MM.1S (cell line): ENCODE data around the gene TTC33.

Source experiments
- DNase-seq: peaks from one replicate; pipeline ENCODE4 v3.0.0-alpha.2; 2015
- H2AFZ ChIP-seq: fragments of 300-600 bp; sonication (generic); 2 replicates; pipeline ENCODE4 v1.6.0; 2016; ENCODE audit warnings: antibody characterized with exemption, low read length
- H3F3A ChIP-seq: fragments of 300-600 bp; sonication (generic); 2 replicates; pipeline ENCODE4 v1.6.1; 2016; ENCODE audit warnings: mild to moderate bottlenecking, antibody characterized with exemption, low read length, moderate library complexity, mixed read lengths; ENCODE audit not compliant: insufficient read depth
- H3K27ac ChIP-seq: fragments of 300-600 bp; sonication (generic); 2 replicates; pipeline ENCODE4 v1.5.1; 2016; ENCODE audit warnings: mild to moderate bottlenecking, low read length
- H3K27me3 ChIP-seq: fragments of 300-600 bp; sonication (generic); replicated peaks from 2 replicates; pipeline ENCODE4 v1.6.0; 2016; ENCODE audit warnings: low read length; ENCODE audit not compliant: insufficient read depth
- H3K36me3 ChIP-seq: fragments of 300-600 bp; sonication (generic); replicated peaks from 2 replicates; pipeline ENCODE4 v1.6.1; 2016; ENCODE audit warnings: mild to moderate bottlenecking, low read length, mixed read lengths; ENCODE audit not compliant: insufficient read depth
- H3K4me1 ChIP-seq: fragments of 300-600 bp; sonication (generic); 2 replicates; pipeline ENCODE4 v1.6.1; 2016; ENCODE audit warnings: low read length, mixed read lengths
- H3K4me2 ChIP-seq: fragments of 300-600 bp; sonication (generic); 2 replicates; pipeline ENCODE4 v1.6.0; 2016; ENCODE audit warnings: low read depth, low read length
- H3K4me3 ChIP-seq: fragments of 300-600 bp; sonication (generic); 2 replicates; pipeline ENCODE4 v1.5.1; 2016; ENCODE audit warnings: low read length, mixed read lengths
- H3K79me2 ChIP-seq: fragments of 300-600 bp; sonication (generic); 2 replicates; pipeline ENCODE4 v1.6.1; 2016; ENCODE audit warnings: mixed run types, low read length, mixed read lengths
- H3K9ac ChIP-seq: fragments of 300-600 bp; sonication (generic); 2 replicates; pipeline ENCODE4 v1.6.1; 2016; ENCODE audit warnings: low read length, mixed read lengths
- H3K9me2 ChIP-seq: fragments of 300-600 bp; sonication (generic); replicated peaks from 2 replicates; pipeline ENCODE4 v1.6.1; 2016; ENCODE audit warnings: mild to moderate bottlenecking, low read length, mixed read lengths; ENCODE audit not compliant: insufficient read depth
- H3K9me3 ChIP-seq: fragments of 300-600 bp; sonication (generic); replicated peaks from 2 replicates; pipeline ENCODE4 v1.6.1; 2016; ENCODE audit warnings: mild to moderate bottlenecking, low read length, mixed read lengths; ENCODE audit not compliant: insufficient read depth
- H4K20me1 ChIP-seq: fragments of 300-600 bp; sonication (generic); 2 replicates; pipeline ENCODE4 v1.6.1; 2016; ENCODE audit warnings: mild to moderate bottlenecking, low read length, moderate library complexity, mixed read lengths; ENCODE audit not compliant: insufficient read depth
- CTCF ChIP-seq: fragments of 300-600 bp; sonication (generic); IDR thresholded peaks from 2 replicates; pipeline ENCODE4 v1.5.1; 2016; ENCODE audit warnings: antibody characterized with exemption, low read length, mixed read lengths
- EZH2 ChIP-seq: fragments of 300-600 bp; sonication (generic); optimal IDR thresholded peaks from 2 replicates; pipeline ENCODE3; 2017; ENCODE audit warnings: low read depth, mild to moderate bottlenecking, antibody characterized with exemption, low read length, mixed read lengths
- EZH2phosphoT487 ChIP-seq: fragments of 300-600 bp; sonication (generic); IDR thresholded peaks from 2 replicates; pipeline ENCODE4 v1.6.1; 2018; ENCODE audit warnings: antibody characterized with exemption, low read length

TTC33 gene

DNA sequence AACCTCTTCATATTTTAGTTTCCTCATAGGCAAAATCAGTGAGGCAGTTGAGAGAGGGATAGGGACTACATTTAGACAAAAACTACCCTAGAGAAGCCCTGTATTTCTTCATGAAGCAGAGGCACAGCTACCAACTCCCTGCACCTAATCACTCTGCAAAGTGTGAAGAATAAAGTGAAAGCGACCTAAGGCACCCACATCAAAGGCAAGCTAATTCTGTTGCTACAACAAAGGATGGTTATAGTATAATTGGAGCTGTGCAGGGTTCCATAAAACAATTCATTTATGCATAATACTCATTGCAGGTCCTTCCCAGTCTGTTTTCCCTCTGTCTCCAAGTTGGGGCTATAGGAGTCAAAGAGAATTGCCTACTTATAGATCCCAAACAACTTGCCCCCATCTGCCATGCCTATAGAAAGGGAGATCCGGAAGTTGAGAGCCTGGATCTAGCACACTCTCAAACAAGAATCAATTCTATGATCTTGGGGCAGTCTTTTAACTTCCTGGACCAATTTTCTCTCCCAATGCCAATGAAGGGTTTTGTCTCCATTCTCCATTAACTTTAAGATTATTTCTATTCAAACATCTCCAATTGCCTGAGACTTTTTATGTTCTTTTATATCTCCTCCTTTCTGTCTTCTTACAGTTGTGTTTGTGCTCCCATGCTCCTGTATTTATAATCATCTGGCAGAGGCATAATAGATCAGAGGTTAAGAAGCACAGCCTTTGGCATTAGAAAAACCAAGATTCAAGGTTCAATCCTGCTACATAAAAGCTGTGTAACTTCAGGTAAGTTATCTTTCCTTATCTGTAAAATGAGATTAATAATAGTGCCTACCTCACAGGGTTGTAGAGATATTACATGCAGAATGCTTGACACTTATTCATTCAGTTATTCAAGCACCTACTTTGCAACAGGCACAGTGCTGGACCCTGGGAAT lies 132.0 kb downstream of the TTC33 start:
- Histone ChIP-seq H3K9ac (no peak overlapping the region), H3K27me3 (no peaks in the 10 kb centered on the region), H3F3A (no peaks in the 10 kb centered on the region), H3K79me2 (no peaks in the 10 kb centered on the region), H3K4me2 (no peak overlapping the region), H3K9me2 (no peaks in the 10 kb centered on the region), H3K9me3 (no peaks in the 10 kb centered on the region), H3K27ac (no peak overlapping the region), H3K4me3 (no peak overlapping the region), H3K36me3 (no peaks in the 10 kb centered on the region), H4K20me1 (no peaks in the 10 kb centered on the region), H3K4me1 (no peaks in the 10 kb centered on the region), H2AFZ (no peak overlapping the region)
- TF ChIP-seq CTCF (no peak), EZH2phosphoT487 (no peak), EZH2 (no peak)
- DNase-seq: no peak

- H3K4me1 ChIP-seq: no peaks in the 10 kb centered on the region
- no peak for TF ChIP-seq CTCF
- no peak for TF ChIP-seq EZH2phosphoT487
- TF ChIP-seq EZH2: no peak
Observed at GRCh38 chr5:40622463-40623252, 133.1 kb downstream of the TTC33 start.

GRCh38 chr5:40619421-40619820 lies 136.3 kb downstream of the TTC33 start:
- no peaks in the 10 kb centered on the region for H3K27me3 ChIP-seq
- no peak overlapping the region for H3K27ac ChIP-seq
- no peaks in the 10 kb centered on the region for H3K9me2 ChIP-seq
- no peaks in the 10 kb centered on the region for H3K9me3 ChIP-seq
- no peak overlapping the region for H3K9ac ChIP-seq
- no peaks in the 10 kb centered on the region for H3K4me1 ChIP-seq
- DNase-seq: no peak
- no peak overlapping the region for H3K4me2 ChIP-seq
- TF ChIP-seq EZH2 (no peak), EZH2phosphoT487 (no peak), CTCF (no peak)
- no peaks in the 10 kb centered on the region for H4K20me1 ChIP-seq
- no peak overlapping the region for H3K4me3 ChIP-seq
- no peaks in the 10 kb centered on the region for H3F3A ChIP-seq
- no peaks in the 10 kb centered on the region for H3K36me3 ChIP-seq
- no peaks in the 10 kb centered on the region for H3K79me2 ChIP-seq
- H2AFZ ChIP-seq: no peak overlapping the region

More at GRCh38 chr5:40622463-40623252, 133.1 kb downstream of the TTC33 start:
- Histone ChIP-seq H3K9me2 (no peaks in the 10 kb centered on the region), H3K9ac (no peak overlapping the region), H3K36me3 (no peaks in the 10 kb centered on the region), H3K4me3 (no peak overlapping the region), H3F3A (no peaks in the 10 kb centered on the region), H3K27ac (no peak overlapping the region), H3K79me2 (no peaks in the 10 kb centered on the region), H3K4me2 (no peak overlapping the region), H2AFZ (no peak overlapping the region), H4K20me1 (no peaks in the 10 kb centered on the region), H3K27me3 (no peaks in the 10 kb centered on the region), H3K9me3 (no peaks in the 10 kb centered on the region)
- no peak for DNase-seq
